Measurements from ENCODE around the gene IFITM5. TPM values are rescaled to one million over a fixed set of nuclear protein-coding genes. Genes with fewer than 3 reads are reported as not detected.

Gene IFITM5
- total and polyA plus RNA-seq, 9 of the 15 experiments (the other 6 are each of a cell fraction or from before 2014, with no cell fraction given): 0.19 TPM; not detected in 8

DNA sequence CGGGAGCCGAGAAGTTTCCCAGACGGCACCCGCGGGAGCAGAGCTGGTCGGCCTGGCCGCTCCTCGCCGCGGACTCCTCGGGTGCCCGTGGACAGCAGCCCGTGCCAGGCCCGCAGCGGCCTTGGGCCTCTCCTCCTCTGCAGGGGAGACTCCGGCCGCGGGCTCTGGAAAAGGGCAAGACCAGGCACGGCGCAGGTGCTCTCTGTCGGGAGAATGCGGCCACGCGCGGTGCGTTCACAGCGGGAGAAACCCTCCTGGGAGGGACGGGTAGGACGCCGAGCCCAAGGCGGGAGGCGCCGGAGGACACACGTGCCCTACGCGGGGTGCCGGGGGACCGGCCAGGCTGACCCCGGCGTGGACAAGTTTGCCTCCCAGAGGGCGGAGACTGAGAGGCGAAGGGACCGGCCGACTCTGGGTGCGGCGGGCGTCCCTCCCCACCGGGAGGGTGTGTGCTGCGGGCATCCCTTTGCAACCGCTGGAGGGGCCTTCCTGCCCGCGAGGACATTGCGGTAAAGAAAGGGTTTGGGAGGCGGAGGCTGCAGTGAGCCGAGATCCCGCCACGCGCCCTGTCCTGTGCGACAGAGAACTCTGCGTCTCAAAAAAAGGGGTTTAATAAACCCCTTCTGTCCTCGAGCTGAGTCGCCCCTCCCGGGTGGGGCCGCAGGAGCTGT, 16.8 kb upstream of the IFITM5 start (continued):
- TF ChIP-seq, protein P1, sequence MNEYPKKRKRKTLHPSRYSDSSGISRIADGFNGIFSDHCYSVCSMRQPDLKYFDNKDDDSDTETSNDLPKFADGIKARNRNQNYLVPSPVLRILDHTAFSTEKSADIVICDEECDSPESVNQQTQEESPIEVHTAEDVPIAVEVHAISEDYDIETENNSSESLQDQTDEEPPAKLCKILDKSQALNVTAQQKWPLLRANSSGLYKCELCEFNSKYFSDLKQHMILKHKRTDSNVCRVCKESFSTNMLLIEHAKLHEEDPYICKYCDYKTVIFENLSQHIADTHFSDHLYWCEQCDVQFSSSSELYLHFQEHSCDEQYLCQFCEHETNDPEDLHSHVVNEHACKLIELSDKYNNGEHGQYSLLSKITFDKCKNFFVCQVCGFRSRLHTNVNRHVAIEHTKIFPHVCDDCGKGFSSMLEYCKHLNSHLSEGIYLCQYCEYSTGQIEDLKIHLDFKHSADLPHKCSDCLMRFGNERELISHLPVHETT (CRISPR knock-in tag; conservative IDR thresholded peaks at IDR 0.05 in 1 of 2, IDR thresholded peaks at IDR 0.05 in 1 of 2): no peak
- TF ChIP-seq BACH1 (tag; IDR thresholded peaks at IDR 0.05) (no peak), CHD2 (IDR thresholded peaks at IDR 0.05; ENCODE audit: low read depth, low read length) (no peak), STAT5A (IDR thresholded peaks at IDR 0.05; ENCODE audit: borderline replicate concordance, low read length) (no peak), HDAC3 (IDR thresholded peaks at IDR 0.05; ENCODE audit: borderline replicate concordance, partially characterized antibody) (no peak), ETS2 (tag; IDR thresholded peaks at IDR 0.05; ENCODE audit: borderline replicate concordance, poor library complexity, severe bottlenecking) (no peak), ERF (CRISPR knock-in tag; IDR thresholded peaks at IDR 0.05) (0 out of 2 replicates have a peak, but pooled peaks have one; percentile 22), FOXJ3 (CRISPR knock-in tag; IDR thresholded peaks at IDR 0.05) (no peak)
- TF ChIP-seq, protein P2, sequence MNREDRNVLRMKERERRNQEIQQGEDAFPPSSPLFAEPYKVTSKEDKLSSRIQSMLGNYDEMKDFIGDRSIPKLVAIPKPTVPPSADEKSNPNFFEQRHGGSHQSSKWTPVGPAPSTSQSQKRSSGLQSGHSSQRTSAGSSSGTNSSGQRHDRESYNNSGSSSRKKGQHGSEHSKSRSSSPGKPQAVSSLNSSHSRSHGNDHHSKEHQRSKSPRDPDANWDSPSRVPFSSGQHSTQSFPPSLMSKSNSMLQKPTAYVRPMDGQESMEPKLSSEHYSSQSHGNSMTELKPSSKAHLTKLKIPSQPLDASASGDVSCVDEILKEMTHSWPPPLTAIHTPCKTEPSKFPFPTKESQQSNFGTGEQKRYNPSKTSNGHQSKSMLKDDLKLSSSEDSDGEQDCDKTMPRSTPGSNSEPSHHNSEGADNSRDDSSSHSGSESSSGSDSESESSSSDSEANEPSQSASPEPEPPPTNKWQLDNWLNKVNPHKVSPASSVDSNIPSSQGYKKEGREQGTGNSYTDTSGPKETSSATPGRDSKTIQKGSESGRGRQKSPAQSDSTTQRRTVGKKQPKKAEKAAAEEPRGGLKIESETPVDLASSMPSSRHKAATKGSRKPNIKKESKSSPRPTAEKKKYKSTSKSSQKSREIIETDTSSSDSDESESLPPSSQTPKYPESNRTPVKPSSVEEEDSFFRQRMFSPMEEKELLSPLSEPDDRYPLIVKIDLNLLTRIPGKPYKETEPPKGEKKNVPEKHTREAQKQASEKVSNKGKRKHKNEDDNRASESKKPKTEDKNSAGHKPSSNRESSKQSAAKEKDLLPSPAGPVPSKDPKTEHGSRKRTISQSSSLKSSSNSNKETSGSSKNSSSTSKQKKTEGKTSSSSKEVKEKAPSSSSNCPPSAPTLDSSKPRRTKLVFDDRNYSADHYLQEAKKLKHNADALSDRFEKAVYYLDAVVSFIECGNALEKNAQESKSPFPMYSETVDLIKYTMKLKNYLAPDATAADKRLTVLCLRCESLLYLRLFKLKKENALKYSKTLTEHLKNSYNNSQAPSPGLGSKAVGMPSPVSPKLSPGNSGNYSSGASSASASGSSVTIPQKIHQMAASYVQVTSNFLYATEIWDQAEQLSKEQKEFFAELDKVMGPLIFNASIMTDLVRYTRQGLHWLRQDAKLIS (CRISPR knock-in tag; IDR thresholded peaks at IDR 0.05): 0 out of 2 replicates have a peak, but pooled peaks have one; percentile 73
- TF ChIP-seq, protein P3, sequence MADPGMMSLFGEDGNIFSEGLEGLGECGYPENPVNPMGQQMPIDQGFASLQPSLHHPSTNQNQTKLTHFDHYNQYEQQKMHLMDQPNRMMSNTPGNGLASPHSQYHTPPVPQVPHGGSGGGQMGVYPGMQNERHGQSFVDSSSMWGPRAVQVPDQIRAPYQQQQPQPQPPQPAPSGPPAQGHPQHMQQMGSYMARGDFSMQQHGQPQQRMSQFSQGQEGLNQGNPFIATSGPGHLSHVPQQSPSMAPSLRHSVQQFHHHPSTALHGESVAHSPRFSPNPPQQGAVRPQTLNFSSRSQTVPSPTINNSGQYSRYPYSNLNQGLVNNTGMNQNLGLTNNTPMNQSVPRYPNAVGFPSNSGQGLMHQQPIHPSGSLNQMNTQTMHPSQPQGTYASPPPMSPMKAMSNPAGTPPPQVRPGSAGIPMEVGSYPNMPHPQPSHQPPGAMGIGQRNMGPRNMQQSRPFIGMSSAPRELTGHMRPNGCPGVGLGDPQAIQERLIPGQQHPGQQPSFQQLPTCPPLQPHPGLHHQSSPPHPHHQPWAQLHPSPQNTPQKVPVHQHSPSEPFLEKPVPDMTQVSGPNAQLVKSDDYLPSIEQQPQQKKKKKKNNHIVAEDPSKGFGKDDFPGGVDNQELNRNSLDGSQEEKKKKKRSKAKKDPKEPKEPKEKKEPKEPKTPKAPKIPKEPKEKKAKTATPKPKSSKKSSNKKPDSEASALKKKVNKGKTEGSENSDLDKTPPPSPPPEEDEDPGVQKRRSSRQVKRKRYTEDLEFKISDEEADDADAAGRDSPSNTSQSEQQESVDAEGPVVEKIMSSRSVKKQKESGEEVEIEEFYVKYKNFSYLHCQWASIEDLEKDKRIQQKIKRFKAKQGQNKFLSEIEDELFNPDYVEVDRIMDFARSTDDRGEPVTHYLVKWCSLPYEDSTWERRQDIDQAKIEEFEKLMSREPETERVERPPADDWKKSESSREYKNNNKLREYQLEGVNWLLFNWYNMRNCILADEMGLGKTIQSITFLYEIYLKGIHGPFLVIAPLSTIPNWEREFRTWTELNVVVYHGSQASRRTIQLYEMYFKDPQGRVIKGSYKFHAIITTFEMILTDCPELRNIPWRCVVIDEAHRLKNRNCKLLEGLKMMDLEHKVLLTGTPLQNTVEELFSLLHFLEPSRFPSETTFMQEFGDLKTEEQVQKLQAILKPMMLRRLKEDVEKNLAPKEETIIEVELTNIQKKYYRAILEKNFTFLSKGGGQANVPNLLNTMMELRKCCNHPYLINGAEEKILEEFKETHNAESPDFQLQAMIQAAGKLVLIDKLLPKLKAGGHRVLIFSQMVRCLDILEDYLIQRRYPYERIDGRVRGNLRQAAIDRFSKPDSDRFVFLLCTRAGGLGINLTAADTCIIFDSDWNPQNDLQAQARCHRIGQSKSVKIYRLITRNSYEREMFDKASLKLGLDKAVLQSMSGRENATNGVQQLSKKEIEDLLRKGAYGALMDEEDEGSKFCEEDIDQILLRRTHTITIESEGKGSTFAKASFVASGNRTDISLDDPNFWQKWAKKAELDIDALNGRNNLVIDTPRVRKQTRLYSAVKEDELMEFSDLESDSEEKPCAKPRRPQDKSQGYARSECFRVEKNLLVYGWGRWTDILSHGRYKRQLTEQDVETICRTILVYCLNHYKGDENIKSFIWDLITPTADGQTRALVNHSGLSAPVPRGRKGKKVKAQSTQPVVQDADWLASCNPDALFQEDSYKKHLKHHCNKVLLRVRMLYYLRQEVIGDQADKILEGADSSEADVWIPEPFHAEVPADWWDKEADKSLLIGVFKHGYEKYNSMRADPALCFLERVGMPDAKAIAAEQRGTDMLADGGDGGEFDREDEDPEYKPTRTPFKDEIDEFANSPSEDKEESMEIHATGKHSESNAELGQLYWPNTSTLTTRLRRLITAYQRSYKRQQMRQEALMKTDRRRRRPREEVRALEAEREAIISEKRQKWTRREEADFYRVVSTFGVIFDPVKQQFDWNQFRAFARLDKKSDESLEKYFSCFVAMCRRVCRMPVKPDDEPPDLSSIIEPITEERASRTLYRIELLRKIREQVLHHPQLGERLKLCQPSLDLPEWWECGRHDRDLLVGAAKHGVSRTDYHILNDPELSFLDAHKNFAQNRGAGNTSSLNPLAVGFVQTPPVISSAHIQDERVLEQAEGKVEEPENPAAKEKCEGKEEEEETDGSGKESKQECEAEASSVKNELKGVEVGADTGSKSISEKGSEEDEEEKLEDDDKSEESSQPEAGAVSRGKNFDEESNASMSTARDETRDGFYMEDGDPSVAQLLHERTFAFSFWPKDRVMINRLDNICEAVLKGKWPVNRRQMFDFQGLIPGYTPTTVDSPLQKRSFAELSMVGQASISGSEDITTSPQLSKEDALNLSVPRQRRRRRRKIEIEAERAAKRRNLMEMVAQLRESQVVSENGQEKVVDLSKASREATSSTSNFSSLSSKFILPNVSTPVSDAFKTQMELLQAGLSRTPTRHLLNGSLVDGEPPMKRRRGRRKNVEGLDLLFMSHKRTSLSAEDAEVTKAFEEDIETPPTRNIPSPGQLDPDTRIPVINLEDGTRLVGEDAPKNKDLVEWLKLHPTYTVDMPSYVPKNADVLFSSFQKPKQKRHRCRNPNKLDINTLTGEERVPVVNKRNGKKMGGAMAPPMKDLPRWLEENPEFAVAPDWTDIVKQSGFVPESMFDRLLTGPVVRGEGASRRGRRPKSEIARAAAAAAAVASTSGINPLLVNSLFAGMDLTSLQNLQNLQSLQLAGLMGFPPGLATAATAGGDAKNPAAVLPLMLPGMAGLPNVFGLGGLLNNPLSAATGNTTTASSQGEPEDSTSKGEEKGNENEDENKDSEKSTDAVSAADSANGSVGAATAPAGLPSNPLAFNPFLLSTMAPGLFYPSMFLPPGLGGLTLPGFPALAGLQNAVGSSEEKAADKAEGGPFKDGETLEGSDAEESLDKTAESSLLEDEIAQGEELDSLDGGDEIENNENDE (IDR thresholded peaks at IDR 0.05; ENCODE audit: low read depth, low read length): no peak

Measured in K562 (cell line).